MM.1S (cell line): ENCODE measurements around the gene GNMT.

Experiments
- EZH2 ChIP-seq: fragments of 300-600 bp; sonication (generic); optimal IDR thresholded peaks from 2 replicates; pipeline ENCODE3; 2017; ENCODE audit warnings: low read depth, mild to moderate bottlenecking, antibody characterized with exemption, low read length, mixed read lengths
- TF ChIP-seq, protein P1 (sequence below): fragments of 300-600 bp; sonication (generic); IDR thresholded peaks from 2 replicates; pipeline ENCODE4 v1.5.1; 2016; ENCODE audit warnings: antibody characterized with exemption, low read length, mixed read lengths

DNA sequence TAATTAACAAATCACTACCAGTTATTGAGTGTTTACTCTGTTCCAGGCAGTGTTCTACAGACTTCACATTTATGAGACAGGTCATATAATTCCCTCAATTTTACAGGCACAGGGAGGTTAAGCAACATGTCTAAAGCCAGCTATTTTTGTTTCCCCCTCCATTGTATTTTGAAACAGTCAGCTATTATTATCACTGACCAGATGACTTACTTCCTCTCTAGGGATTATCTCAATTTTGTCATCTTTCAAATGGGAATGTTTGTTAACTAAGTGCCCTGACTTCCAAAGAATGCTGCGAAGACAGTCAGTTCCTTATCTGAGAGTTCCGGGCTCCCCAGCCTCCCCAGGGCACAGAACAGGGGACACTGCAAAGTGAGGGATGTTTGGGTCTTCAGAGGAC, 36.9 kb upstream of the GNMT start:
- TF ChIP-seq, protein P1, sequence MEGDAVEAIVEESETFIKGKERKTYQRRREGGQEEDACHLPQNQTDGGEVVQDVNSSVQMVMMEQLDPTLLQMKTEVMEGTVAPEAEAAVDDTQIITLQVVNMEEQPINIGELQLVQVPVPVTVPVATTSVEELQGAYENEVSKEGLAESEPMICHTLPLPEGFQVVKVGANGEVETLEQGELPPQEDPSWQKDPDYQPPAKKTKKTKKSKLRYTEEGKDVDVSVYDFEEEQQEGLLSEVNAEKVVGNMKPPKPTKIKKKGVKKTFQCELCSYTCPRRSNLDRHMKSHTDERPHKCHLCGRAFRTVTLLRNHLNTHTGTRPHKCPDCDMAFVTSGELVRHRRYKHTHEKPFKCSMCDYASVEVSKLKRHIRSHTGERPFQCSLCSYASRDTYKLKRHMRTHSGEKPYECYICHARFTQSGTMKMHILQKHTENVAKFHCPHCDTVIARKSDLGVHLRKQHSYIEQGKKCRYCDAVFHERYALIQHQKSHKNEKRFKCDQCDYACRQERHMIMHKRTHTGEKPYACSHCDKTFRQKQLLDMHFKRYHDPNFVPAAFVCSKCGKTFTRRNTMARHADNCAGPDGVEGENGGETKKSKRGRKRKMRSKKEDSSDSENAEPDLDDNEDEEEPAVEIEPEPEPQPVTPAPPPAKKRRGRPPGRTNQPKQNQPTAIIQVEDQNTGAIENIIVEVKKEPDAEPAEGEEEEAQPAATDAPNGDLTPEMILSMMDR: no peak
- TF ChIP-seq EZH2: no peak
